Measurements from ENCODE around the gene COBL.

DNA sequence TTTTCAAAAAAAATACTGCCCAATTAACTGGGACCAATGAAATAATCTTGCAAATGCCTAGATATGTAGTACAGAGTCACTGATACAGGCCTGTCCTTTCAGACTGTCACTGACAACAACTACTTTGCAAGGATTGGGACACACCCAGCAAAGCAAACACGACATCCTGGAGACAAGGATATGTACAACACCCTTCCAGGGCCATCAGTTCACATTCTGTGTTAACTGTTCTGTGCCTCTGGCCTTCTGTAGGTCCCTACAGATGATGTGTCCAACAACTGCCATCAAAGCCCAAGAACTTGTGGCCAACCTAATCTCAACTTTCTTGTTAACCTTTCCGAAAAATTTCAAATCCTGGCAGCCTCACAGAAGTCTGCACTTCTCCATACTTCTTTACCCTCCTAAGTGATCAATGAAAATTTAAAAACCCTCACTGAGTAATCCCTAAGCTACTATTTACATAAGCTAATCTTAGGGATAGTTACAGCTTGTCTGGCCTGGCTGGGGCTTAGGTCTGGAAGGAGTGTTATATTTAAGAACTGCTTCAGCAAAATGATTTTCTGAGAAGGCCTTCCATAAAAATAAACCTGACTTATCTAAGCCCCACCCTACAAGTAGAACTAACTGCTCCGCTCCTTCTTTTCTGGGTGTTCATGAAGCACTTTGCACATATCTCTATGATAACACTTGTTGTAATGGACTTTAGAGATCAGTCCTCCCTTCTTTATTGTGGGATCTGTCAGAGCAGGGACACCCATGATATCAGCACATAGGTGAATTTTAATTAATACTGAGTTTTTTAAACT is 21.0 kb downstream of the COBL start:
- no peak for TF ChIP-seq TCF12 (IDR thresholded peaks at IDR 0.05; ENCODE audit: low read depth, low read length)
- no peak for TF ChIP-seq POLR2AphosphoS5 (IDR thresholded peaks at IDR 0.05; ENCODE audit: low read length)

All from GM12878 (cell line).